Adrenal gland (tissue), 12 donors: ENCODE measurements around the gene HNRNPK. TPM values are rescaled to one million over a fixed set of nuclear protein-coding genes. Genes with fewer than 3 reads are reported as not detected.

Experiments used
- DNase-seq, 7 donors: peaks; one replicate each; pipeline ENCODE4 v3.0.0-alpha.2; 2019 to 2020
- H3K27ac ChIP-seq, 5 donors: fragments of 200-600 bp; sonication (generic) in 4 of 5; 1 replicate in 3 of 5; 2 replicates in 2 of 5; pipeline versions ENCODE4 v1.5.1 to v1.8.0; 2016 to 2020; ENCODE audit warnings: mild to moderate bottlenecking in 1 of 5
- H3K27me3 ChIP-seq: fragments of 200-600 bp; 2 replicates; pipeline ENCODE4 v1.8.0; 2021
- H3K36me3 ChIP-seq, 2 donors: fragments of 200-600 bp; replicated peaks in 1 of 2; 1 replicate in 1 of 2; 2 replicates in 1 of 2; pipeline versions ENCODE4 v1.5.1 to v1.8.0; 2018 to 2022
- H3K4me1 ChIP-seq, 2 donors: fragments of 200-600 bp; replicated peaks in 1 of 2; 1 replicate in 1 of 2; 2 replicates in 1 of 2; pipeline versions ENCODE4 v1.5.1 to v1.8.0; 2018 to 2021
- H3K4me3 ChIP-seq, 4 donors: fragments of 200-600 bp; sonication (generic) in 3 of 4; one replicate each; pipeline ENCODE4 v1.5.1; 2016 to 2018
- H3K9me3 ChIP-seq, 3 donors: fragments of 200-600 bp; sonication (generic) in 1 of 3; replicated peaks in 1 of 3; 1 replicate in 2 of 3; 2 replicates in 1 of 3; pipeline versions ENCODE4 v1.5.1 to v1.8.0; 2016 to 2021
- CTCF ChIP-seq, 6 experiments: fragments of 450-650 bp in 4 of 6; fragments of 200-600 bp in 2 of 6; sonication (generic) in 1 of 6; IDR thresholded peaks; 1 replicate in 5 of 6; 2 replicates in 1 of 6; pipeline versions ENCODE4 v1.5.1 to v1.8.0; 2016 to 2021; ENCODE audit warnings: antibody characterized with exemption in 6 of 6, mild to moderate bottlenecking in 2 of 6, moderate library complexity in 1 of 6
- POLR2A ChIP-seq, 2 donors: fragments of 450-650 bp; IDR thresholded peaks; one replicate each; pipeline ENCODE4 v1.6.1; 2017; ENCODE audit warnings: antibody characterized with exemption in 2 of 2, mild to moderate bottlenecking in 2 of 2, moderate library complexity in 1 of 2
- WGBS, 4 donors: extraction: QIAGEN DNeasy Blood & Tissue Kit in 2 of 4; methylation state at CpG; one replicate each; pipeline versions ENCODE4 v1.1.5 to v1.1.7; 2013 to 2017; 5-methylcytosine and 5-hydroxymethylcytosine counted together
- intact Hi-C, 2 donors: fragments of 100-400 bp; cut with DNase I; formaldehyde crosslinking; loops; one replicate each; pipeline versions ENCODE4 v1.14.1 to v1.15.0; 2022 to 2023
- polyA plus RNA-seq, 3 donors: library from polyadenylated mRNA; stranded (reverse); fragments of 200-250 nt in 2 of 3; fragments of 350-450 nt in 1 of 3; fragmentation: Illumina TruSeq in 1 of 3; extraction: RNeasy Lipid Tissue Mini Kit (QIAGEN cat#74804) in 1 of 3; gene quantifications; one replicate each; pipeline ENCODE4 v1.2.3, GENCODE V29; 2013 to 2014
- total RNA-seq, 9 donors: library from RNA; depleted of rRNA in 4 of 9; stranded (reverse); fragments of >200 nt in 4 of 9; fragments of 120-200 nt in 1 of 9; fragmentation: NEBNext Ultra II Directional in 1 of 9; extraction: Animal tissue kit (Norgen Biotek cat#: 25700) in 1 of 9; gene quantifications; one replicate each; pipeline versions ENCODE4 v1.1.0 to v1.2.4, GENCODE V29; 2013 to 2023
- donor health status: healthy with polysubstance abuse.
- donor health status: Bipolar disorder and iron deficiency.
- donor health status: DM: yes; HTN: yes; CAD: no.
- donor health status: DM: no; HTN: no; CAD: no.
- donor health status: DM: no; HTN: no; CAD: no.
- donor health status: DM: yes; HTN: yes; CAD: no.

The HNRNPK gene
- total and polyA plus RNA-seq, 12 donors = 172 to 866 (median 477) TPM

GRCh38 chr9:83992407-83992806 lies 12.4 kb upstream of the HNRNPK start:
- H3K27me3 ChIP-seq = no peaks in the 10 kb centered on the region
- intact Hi-C loops = no loop called here
- H3K4me1 ChIP-seq = peaks cover 2 to 13% of the 10 kb centered on the region in 2 donors
- H3K9me3 ChIP-seq = no peaks in the 10 kb centered on the region
- 40 to 61% (median 45%) methylated on average over 1 of the region's 1 CpG for WGBS, 4 donors
- DNase-seq = peak in 3 of 7 donors; percentile 20 to 35 (median 29)
- H3K4me3 ChIP-seq = no peak overlapping the region
- no peaks in the 10 kb centered on the region for H3K36me3 ChIP-seq
- TF ChIP-seq CTCF (IDR thresholded peaks at IDR 0.05) (peak in 5 of 6 experiments; percentile 16 to 45 (median 31)), POLR2A (IDR thresholded peaks at IDR 0.05) (no peak)
- H3K27ac ChIP-seq = no peak overlapping the region

- Histone ChIP-seq H3K4me3 (no peak overlapping the region), H3K27ac (no peak overlapping the region), H3K4me1 (peaks cover 10 to 24% of the 10 kb centered on the region in 2 donors), H3K27me3 (no peaks in the 10 kb centered on the region), H3K36me3 (no peaks in the 10 kb centered on the region), H3K9me3 (no peaks in the 10 kb centered on the region)
- no peak for DNase-seq
- intact Hi-C loops = no loop called here
- no peak for TF ChIP-seq POLR2A (IDR thresholded peaks at IDR 0.05)
- TF ChIP-seq CTCF (IDR thresholded peaks at IDR 0.05) = no peak
- 35 to 62% (median 58%) methylated on average over 1 of the region's 1 CpG for WGBS, 4 donors
Observed at GRCh38 chr9:83991355-83991754, 11.3 kb upstream of the HNRNPK start.

- 45 to 60% (median 53%) methylated on average over 2 of the region's 2 CpGs for WGBS, 4 donors
- Histone ChIP-seq H3K27ac (peak overlapping the region in 1 of 5 donors; percentile 1), H3K4me1 (peaks cover 15 to 37% of the 10 kb centered on the region in 2 donors), H3K4me3 (no peak overlapping the region), H3K27me3 (no peaks in the 10 kb centered on the region), H3K9me3 (no peaks in the 10 kb centered on the region), H3K36me3 (no peaks in the 10 kb centered on the region)
- intact Hi-C loops = no loop called here
- no peak for TF ChIP-seq POLR2A (IDR thresholded peaks at IDR 0.05)
- no peak for TF ChIP-seq CTCF (IDR thresholded peaks at IDR 0.05)
- no peak for DNase-seq
Observed at GRCh38 chr9:83988411-83988810, 8.4 kb upstream of the HNRNPK start.

GRCh38 chr9:83987402-83987791 lies 7.4 kb upstream of the HNRNPK start:
- no peak for DNase-seq
- no peaks in the 10 kb centered on the region for H3K9me3 ChIP-seq
- H3K36me3 ChIP-seq = no peaks in the 10 kb centered on the region
- peak overlapping the region; percentile 45 to 76 (median 57) for H3K27ac ChIP-seq
- no peaks in the 10 kb centered on the region for H3K27me3 ChIP-seq
- H3K4me1 ChIP-seq = peaks cover 15 to 46% of the 10 kb centered on the region in 2 donors
- intact Hi-C loops = no loop called here
- TF ChIP-seq POLR2A (IDR thresholded peaks at IDR 0.05) = no peak
- TF ChIP-seq CTCF (IDR thresholded peaks at IDR 0.05) = no peak
- H3K4me3 ChIP-seq = no peak overlapping the region
- 88 to 94% (median 90%) methylated on average over 1 of the region's 1 CpG for WGBS, 4 donors
